Calu3 (cell line): Measurements from ENCODE around the gene SH3PXD2B. TPM values are rescaled to one million over a fixed set of nuclear protein-coding genes. Genes with fewer than 3 reads are reported as not detected.
A peak's percentile ranks its signal among the peaks of the same experiment; 100 is the strongest.

Source experiments
- BruUV-seq: library from RNA; stranded (reverse); fragments of 400-500 nt; replicated peaks from 2 replicates; lab custom pipeline; 2021; lab: Mats Ljungman, UMichigan
- CTCF ChIA-PET: fragments of 300-600 bp; sonication (Branson Sonifier 250); formaldehyde crosslinking; loops from one replicate; lab custom pipeline; 2022; ENCODE audit warnings: antibody characterized with exemption; lab: Charles Lee
- DNase-seq: peaks from one replicate; pipeline ENCODE4 v3.0.0; 2022
- H3K27ac Mint-ChIP-seq: one replicate; pipeline ENCODE4 v1.8.0; 2022; ENCODE audit warnings: mixed read lengths; ENCODE audit not compliant: unreplicated experiment
- H3K27me3 Mint-ChIP-seq: one replicate; pipeline ENCODE4 v1.8.0; 2022; ENCODE audit warnings: mixed read lengths; ENCODE audit not compliant: unreplicated experiment
- H3K36me3 Mint-ChIP-seq: one replicate; pipeline ENCODE4 v1.8.0; 2022; ENCODE audit warnings: mild to moderate bottlenecking, moderate library complexity, mixed read lengths; ENCODE audit not compliant: insufficient read depth, unreplicated experiment
- H3K4me1 Mint-ChIP-seq: one replicate; pipeline ENCODE4 v1.8.0; 2022; ENCODE audit warnings: mild to moderate bottlenecking, low read depth, mixed read lengths; ENCODE audit not compliant: unreplicated experiment
- H3K4me3 Mint-ChIP-seq: one replicate; pipeline ENCODE4 v1.8.0; 2022; ENCODE audit warnings: mild to moderate bottlenecking, low read depth, moderate library complexity, mixed read lengths; ENCODE audit not compliant: unreplicated experiment
- H3K9me3 Mint-ChIP-seq: one replicate; pipeline ENCODE4 v1.8.0; 2022; ENCODE audit warnings: low read depth, mixed read lengths; ENCODE audit not compliant: unreplicated experiment
- CTCF ChIP-seq: fragments of 200-600 bp; IDR thresholded peaks from one replicate; pipeline ENCODE4 v1.8.0; 2022; ENCODE audit warnings: antibody characterized with exemption; ENCODE audit not compliant: unreplicated experiment
- intact Hi-C: fragments of 100-400 bp; cut with micrococcal nuclease; formaldehyde crosslinking; loops from one replicate; pipeline ENCODE4 v1.10.0; 2022; ENCODE audit not compliant: unreplicated experiment
- total RNA-seq: library from RNA; stranded (reverse); gene quantifications from 2 replicates; pipeline ENCODE4 v1.2.3, GENCODE V29; 2022

The SH3PXD2B gene
- total RNA-seq, 1 experiment from 2014 or later, result 25.6 TPM

- H3K27me3 Mint-ChIP-seq, result no peaks in the 10 kb centered on the region
- CTCF ChIA-PET, result interaction anchor here (0.6 kb wide), 2 partner anchors 85 to 240 kb away, joined by 3 to 4 read pairs; no protein-coding TSS in a partner anchor
- no peak for DNase-seq
- no peaks in the 10 kb centered on the region for H3K36me3 Mint-ChIP-seq
- no peaks in the 10 kb centered on the region for H3K9me3 Mint-ChIP-seq
- no TSS peak for BruUV-seq
- peaks cover 8% of the 10 kb centered on the region for H3K4me1 Mint-ChIP-seq
- H3K4me3 Mint-ChIP-seq, result no peak overlapping the region
- intact Hi-C loops, result no loop called here
- H3K27ac Mint-ChIP-seq, result no peak overlapping the region
- TF ChIP-seq CTCF, result no peak
These were observed 148.9 kb downstream of the SH3PXD2B start for GRCh38 chr5:172305380-172305779.

- no TSS peak for BruUV-seq
- peak overlapping the region; percentile 23 for H3K27ac Mint-ChIP-seq
These were observed 150.6 kb downstream of the SH3PXD2B start for GRCh38 chr5:172303572-172304335.

GRCh38 chr5:172303162-172303561 is 151.2 kb downstream of the SH3PXD2B start:
- TF ChIP-seq CTCF, result no peak
- intact Hi-C loops, result no loop called here
- CTCF ChIA-PET, result interaction anchor here (0.5 to 2.1 kb wide), 5 partner anchors 10 to 114 kb away, joined by 3 to 9 read pairs (median 5); partner anchors contain the start of gene UBTD2
- Mint-ChIP-seq H3K36me3 (no peaks in the 10 kb centered on the region), H3K4me3 (no peak overlapping the region), H3K27ac (no peak overlapping the region), H3K4me1 (peaks cover 8% of the 10 kb centered on the region), H3K9me3 (no peaks in the 10 kb centered on the region), H3K27me3 (no peaks in the 10 kb centered on the region)
- no TSS peak for BruUV-seq
- DNase-seq, result peak; percentile 22

More at GRCh38 chr5:172303572-172304335, 150.6 kb downstream of the SH3PXD2B start:
- no peak for TF ChIP-seq CTCF
- Mint-ChIP-seq H3K4me3 (no peak overlapping the region), H3K36me3 (no peaks in the 10 kb centered on the region), H3K9me3 (no peaks in the 10 kb centered on the region), H3K27me3 (no peaks in the 10 kb centered on the region), H3K4me1 (peaks cover 8% of the 10 kb centered on the region)
- CTCF ChIA-PET, result interaction anchor here (0.5 to 2.1 kb wide), 5 partner anchors 10 to 114 kb away, joined by 4 to 9 read pairs (median 5); partner anchors contain the start of gene UBTD2
- DNase-seq, result no peak
- intact Hi-C loops, result no loop called here

- BruUV-seq, result no TSS peak
- Mint-ChIP-seq H3K27ac (no peak overlapping the region), H3K9me3 (no peaks in the 10 kb centered on the region), H3K4me3 (no peak overlapping the region), H3K4me1 (peaks cover 8% of the 10 kb centered on the region), H3K36me3 (no peaks in the 10 kb centered on the region), H3K27me3 (no peaks in the 10 kb centered on the region)
- no peak for TF ChIP-seq CTCF
- CTCF ChIA-PET, result interaction anchor here (2.1 kb wide), 1 partner anchor 19 kb away, joined by 9 read pairs; the partner anchor contains the start of gene UBTD2
- DNase-seq, result no peak
- intact Hi-C loops, result no loop called here
These were observed 152.1 kb downstream of the SH3PXD2B start for GRCh38 chr5:172302047-172302710.
